PFSK-1 (cell line): Measurements from ENCODE around the gene CCDC90B.

ENCODE experiments used
- FOXP2 ChIP-seq: optimal IDR thresholded peaks from 2 replicates; pipeline ENCODE3; 2011; ENCODE audit warnings: borderline replicate concordance, control low read depth, inconsistent platforms; ENCODE audit not compliant: insufficient read depth; ENCODE audit errors: extremely low read length, extremely low read depth
- POLR2AphosphoS5 ChIP-seq: IDR thresholded peaks from 2 replicates; pipeline ENCODE4 v1.6.1; 2012; ENCODE audit warnings: low read depth, mild to moderate bottlenecking, control low read depth, low read length, moderate library complexity
- SIN3A ChIP-seq: IDR thresholded peaks from 2 replicates; pipeline ENCODE4 v1.6.1; 2012; ENCODE audit warnings: mild to moderate bottlenecking, low read length, moderate library complexity, borderline replicate concordance; ENCODE audit not compliant: insufficient read depth
- TAF1 ChIP-seq: IDR thresholded peaks from 2 replicates; pipeline ENCODE4 v1.6.1; 2012; ENCODE audit warnings: low read length, control low read depth, borderline replicate concordance; ENCODE audit not compliant: insufficient read depth
- TF ChIP-seq, protein P1 (sequence below), 2 experiments: IDR thresholded peaks; 2 replicates each; pipeline versions ENCODE4 v1.6.1 to v1.8.0; 2011 to 2012; ENCODE audit warnings: low read depth in 2 of 2, low read length in 2 of 2, control low read depth in 1 of 2, inconsistent platforms in 1 of 2, mild to moderate bottlenecking in 1 of 2, moderate library complexity in 1 of 2; ENCODE audit not compliant: insufficient read depth in 1 of 2

The CCDC90B gene

DNA sequence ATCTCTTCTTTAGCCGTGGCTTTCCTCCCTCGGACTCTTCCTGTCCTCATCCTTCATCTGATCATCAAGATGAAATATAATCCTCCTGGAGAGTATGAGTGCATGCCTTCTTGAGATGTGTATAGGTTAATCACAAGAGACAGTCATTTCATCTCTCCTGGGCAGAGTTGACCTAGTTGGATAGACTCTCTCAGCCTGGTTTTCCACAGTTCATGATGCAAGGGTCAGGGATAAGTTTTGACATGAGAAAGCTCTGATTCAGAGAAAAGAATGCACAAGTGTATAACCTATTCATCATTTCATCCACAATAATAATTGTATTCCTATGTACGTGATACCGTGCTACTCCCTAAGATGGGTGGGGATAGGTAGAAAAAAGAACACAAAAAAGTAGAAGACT lies 33.2 kb upstream of the CCDC90B start:
- TF ChIP-seq FOXP2, result no peak
- TF ChIP-seq, protein P1, sequence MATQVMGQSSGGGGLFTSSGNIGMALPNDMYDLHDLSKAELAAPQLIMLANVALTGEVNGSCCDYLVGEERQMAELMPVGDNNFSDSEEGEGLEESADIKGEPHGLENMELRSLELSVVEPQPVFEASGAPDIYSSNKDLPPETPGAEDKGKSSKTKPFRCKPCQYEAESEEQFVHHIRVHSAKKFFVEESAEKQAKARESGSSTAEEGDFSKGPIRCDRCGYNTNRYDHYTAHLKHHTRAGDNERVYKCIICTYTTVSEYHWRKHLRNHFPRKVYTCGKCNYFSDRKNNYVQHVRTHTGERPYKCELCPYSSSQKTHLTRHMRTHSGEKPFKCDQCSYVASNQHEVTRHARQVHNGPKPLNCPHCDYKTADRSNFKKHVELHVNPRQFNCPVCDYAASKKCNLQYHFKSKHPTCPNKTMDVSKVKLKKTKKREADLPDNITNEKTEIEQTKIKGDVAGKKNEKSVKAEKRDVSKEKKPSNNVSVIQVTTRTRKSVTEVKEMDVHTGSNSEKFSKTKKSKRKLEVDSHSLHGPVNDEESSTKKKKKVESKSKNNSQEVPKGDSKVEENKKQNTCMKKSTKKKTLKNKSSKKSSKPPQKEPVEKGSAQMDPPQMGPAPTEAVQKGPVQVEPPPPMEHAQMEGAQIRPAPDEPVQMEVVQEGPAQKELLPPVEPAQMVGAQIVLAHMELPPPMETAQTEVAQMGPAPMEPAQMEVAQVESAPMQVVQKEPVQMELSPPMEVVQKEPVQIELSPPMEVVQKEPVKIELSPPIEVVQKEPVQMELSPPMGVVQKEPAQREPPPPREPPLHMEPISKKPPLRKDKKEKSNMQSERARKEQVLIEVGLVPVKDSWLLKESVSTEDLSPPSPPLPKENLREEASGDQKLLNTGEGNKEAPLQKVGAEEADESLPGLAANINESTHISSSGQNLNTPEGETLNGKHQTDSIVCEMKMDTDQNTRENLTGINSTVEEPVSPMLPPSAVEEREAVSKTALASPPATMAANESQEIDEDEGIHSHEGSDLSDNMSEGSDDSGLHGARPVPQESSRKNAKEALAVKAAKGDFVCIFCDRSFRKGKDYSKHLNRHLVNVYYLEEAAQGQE (IDR thresholded peaks at IDR 0.05; ENCODE audit: insufficient read depth in 1 of 2, low read depth in 2 of 2, low read length in 2 of 2), result no peak
- TF ChIP-seq SIN3A, result no peak
- TF ChIP-seq POLR2AphosphoS5, result no peak
- no peak for TF ChIP-seq TAF1

DNA sequence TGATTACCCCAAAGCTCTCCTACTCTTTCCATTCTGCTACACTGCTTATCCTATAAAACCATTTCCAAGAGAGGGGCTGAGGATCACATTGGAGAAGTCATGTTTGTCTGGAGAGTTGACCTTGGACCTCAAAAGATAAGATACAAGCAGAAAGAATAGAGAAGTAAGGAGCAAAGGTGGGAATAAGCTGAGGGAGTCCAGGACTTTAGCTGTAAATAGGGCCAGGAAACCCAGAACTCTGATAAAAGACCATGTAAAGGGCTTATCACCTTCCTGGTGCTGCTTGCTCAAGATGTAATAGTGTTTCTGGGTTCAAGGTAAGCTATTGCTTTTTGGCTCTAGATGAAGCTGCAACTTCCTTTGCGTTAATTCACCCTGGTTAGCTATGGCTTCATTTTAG lies 32.8 kb upstream of the CCDC90B start:
- TF ChIP-seq TAF1 (no peak), FOXP2 (no peak), SIN3A (no peak), POLR2AphosphoS5 (no peak)
- TF ChIP-seq, protein P1 (IDR thresholded peaks at IDR 0.05; ENCODE audit: insufficient read depth in 1 of 2, low read depth in 2 of 2, low read length in 2 of 2), result no peak

DNA sequence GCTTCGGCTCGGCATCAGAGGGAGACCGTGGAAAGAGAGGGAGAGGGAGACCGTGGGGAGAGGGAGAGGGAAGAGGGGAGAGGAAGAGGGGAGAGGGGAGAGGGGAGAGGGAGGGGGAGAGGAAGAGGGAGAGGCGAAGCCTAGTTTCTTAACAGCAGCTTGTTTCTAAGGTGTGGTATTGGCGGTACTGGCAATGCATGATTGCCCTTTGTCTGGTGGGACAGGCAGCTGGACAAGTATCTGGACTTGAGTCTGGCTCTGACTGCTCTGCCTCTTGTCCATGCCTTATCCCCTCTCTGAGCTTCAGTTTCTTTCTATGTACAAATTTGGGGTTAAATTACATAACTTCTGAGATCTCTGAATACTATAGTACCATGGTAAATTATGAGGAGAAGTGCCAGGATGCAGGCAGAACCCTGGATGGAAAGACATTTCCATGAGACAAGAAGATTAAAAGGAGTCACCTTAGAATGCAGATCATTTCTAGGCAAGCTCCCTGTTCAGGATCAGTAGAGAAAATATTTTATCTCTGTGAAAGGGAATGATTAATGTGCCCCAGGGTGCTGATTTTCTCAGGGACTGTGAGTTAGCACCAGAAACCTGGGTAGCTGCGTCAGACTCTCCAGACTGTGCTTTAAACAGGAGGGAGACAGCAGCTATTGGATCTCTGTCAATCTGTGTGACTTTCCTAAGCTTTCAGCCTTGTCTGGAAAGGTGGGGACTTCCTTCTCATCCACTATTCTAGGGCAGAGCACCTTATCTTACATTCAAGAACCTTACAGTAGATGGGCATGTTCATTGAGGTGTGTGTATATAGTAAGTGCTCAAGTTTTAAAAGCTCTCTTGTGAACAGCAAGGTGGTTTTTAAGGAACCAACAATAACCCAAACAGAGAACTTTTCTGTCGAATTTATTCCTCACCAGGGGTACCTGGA lies 31.9 kb upstream of the CCDC90B start:
- TF ChIP-seq SIN3A (no peak), POLR2AphosphoS5 (no peak), FOXP2 (no peak), TAF1 (no peak)
- TF ChIP-seq, protein P1 (IDR thresholded peaks at IDR 0.05; ENCODE audit: insufficient read depth in 1 of 2, low read depth in 2 of 2, low read length in 2 of 2), result no peak

DNA sequence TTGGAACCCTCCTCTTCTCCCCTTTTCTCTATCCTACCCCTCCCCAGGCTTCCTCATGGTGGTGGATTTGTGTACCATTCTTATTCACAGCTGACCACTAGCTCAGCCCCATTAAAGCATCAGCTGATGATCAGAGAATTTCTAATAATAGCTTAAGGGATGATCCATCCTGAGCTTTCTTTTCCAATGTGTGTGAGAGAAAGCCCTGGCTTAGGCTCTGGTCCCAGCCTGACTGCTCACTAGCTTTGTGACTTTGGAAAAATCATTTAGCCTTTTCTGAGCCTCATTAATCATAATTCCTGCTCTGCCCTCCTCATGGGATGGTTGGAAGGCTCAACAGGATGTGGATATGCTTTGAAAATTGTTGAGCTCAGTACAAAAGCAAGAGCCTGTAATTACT lies 26.3 kb upstream of the CCDC90B start:
- TF ChIP-seq FOXP2 (no peak), POLR2AphosphoS5 (no peak), TAF1 (no peak), SIN3A (no peak)
- TF ChIP-seq, protein P1 (IDR thresholded peaks at IDR 0.05; ENCODE audit: insufficient read depth in 1 of 2, low read depth in 2 of 2, low read length in 2 of 2), result no peak
